ENCODE data around the gene SLX4IP.

The SLX4IP gene

GRCh38 chr20:10665027-10665561, 230.0 kb downstream of the SLX4IP start:
- DNase-seq (ENCODE audit: low spot score), result no peak

GRCh38 chr20:10665791-10666190, 230.7 kb downstream of the SLX4IP start:
- DNase-seq (ENCODE audit: low spot score), result no peak

DNA sequence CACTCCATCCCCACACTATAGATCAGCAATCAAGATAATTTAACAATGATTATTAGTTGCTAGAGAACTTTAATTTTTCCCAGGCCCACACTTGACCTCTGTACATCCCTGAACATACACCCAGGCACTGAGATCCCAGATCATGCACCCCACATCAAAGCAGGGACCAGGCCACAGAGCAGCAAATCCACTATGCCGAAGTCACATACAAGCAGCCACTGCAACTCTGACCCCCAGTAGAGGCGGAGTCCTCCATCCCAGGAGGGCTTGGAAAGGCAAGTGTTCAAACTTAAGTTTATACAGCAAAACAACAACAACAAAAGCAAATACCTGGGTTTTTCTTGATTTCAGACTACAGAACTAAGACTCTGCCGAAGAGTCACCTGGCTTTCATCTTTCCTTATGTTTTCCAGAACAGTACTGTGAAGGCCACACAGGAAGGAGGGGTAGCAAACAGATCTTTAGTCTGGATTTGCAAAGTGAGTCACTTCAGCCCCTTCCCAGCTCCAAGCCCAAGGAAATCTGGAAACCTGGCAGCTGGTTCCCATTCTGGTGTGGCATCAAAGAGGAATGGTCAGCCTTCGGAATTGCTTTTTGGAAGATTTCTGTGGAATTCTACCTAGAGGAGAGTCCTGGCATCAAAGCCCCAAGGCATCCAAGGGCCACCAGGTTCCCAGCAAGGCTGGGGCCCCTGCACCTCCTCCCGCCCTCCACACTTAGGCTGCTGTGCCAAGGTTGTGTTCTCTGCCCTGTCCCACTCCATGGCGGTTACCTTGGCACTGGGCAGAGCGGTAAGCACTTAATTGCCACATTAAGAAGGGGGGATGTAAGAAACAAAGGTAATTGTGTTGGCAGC, 231.3 kb downstream of the SLX4IP start:
- DNase-seq (ENCODE audit: low spot score), result no peak

DNA sequence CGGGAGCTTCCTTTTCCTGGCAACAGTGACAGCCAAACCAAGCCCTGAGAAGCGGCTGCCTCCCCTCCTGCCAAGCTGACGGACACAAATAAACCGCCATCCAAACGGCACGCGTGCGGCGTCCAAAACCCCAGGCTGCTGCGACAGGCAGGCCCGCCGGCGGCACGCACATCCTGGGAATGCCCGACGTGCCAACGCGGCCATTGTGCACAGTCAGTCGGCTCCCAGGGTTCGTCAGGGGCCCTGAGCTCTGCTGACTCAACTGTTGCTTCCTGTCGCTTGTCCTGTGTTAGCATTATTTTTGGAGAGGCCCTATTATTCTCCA, 231.9 kb downstream of the SLX4IP start:
- no peak for DNase-seq (ENCODE audit: low spot score)

DNA sequence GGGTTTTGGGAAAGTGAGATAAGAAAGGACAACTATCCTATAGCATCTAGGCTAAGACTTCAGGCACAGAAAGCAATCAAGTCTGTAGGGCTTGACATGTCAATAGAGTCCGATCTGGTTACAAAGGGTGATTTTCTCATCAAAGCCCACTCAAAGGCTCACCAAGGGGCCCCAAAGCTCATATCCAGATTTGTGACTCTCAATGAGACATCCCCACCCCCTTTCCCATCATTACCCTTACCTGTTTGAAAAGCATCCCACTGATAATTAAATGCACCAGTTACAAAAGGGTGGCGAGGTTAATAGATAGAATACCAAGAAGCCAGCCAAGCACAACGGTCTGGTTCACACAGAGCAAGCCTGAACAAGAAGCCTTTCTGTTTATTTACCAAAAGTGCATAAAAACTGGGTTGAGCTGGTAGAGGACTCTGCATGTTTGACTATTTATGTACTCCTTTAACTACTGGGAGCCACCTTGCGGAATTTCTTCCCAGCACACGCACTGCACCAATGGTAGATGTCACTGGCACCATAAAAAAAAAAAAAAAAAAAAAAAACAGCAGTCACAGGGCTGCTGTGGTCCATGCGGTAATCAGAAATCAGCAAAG, 232.6 kb downstream of the SLX4IP start:
- DNase-seq (ENCODE audit: low spot score), result no peak

GRCh38 chr20:10668677-10669368, 233.7 kb downstream of the SLX4IP start:
- DNase-seq (ENCODE audit: low spot score), result no peak

DNA sequence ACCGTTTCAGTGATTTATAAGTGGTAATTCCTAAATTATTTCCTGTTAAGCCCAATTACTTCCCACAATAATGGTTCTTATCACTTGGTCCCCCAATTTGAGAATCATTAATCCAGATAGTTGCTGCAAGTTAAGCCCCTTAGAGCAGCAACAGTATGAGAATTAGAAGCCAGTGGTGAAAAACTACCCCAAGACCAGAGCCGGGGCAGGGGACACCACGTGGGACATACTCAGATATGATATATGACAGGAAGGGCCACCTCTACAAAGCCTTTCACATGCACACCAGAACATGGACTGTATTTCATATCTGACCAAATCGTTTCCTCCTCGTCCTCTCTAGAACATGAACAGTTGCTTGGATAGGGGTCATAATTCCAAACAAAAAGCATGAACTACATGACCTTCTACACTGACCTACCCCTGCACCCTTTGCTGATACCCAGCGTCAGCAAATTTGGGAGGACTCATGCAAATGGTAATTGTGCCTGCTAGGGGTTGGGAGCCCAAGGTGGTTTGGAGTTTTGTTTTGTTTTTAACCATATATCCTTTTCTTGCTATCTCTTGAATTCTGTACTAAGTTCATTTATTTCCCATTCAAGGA, 234.8 kb downstream of the SLX4IP start:
- DNase-seq (ENCODE audit: low spot score), result no peak

GRCh38 chr20:10670501-10671220, 235.6 kb downstream of the SLX4IP start:
- no peak for DNase-seq (ENCODE audit: low spot score)

DNA sequence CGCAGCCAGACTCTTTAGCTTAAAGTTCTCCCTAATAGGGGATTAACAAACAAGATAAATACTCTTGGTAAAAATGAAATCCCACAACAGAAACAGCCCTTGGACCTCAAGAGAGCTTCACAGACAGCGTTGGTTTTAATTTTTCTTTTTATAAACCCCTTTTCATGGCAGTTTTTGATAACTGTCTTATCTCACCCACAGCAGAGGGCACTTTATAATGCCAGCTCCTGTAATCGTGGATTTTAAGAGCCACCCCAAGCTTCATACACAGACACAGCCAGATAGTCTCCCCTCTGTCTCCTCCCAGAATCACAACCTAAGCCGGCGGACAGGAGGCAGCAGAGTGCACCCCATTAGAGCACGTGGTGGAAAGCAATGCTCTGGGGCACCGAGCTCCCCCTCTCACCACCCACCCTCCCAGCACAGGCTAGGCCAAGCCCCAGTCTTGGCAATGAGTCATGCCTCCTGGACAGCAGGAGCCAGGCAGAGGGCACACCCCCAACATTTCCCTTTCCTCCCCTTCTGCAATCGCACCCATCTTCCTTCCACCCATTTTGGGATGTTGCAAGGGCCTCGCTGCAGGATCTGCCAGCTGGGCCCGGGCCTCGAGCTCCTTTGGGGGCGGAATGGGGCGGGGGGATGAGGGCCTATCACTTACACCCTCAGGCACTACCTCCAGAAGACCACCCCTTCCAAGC, 236.3 kb downstream of the SLX4IP start:
- peak; percentile 86 for DNase-seq (ENCODE audit: low spot score)

DNA sequence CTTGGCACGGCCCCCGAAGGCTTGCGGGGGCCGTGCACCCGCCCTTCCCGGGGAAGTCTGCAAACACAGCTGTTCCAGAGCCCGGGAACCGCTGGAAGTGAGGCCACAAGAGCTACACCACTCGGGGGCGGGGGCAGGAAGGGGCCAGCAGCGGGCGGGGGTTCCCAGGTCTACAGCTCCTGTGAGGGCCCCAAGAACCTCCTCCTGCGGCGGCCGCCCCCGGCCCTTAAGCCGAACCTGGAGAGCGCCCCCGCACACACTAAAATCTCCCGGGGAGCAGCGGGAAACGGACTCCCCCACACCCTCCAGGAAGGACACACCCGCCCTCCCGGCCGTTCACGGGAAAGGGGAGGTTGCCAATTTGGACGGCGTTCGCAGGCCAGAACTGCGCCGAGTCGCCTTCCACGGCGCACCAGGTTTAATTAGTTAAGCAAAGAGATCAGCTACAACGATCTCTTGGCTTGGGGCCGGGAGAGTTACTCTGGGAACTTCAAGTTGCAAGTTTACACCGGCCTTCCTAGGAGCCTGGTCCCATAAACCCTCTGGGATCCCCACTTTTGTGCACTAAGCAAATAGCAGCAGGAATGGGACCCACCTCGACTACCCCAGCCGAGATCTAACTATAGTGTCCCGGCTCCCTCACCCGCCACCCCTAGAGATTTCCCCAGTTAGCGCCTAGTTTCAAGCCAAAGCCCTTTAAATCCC, 237.0 kb downstream of the SLX4IP start:
- peak; percentile 37 for DNase-seq (ENCODE audit: low spot score)

DNA sequence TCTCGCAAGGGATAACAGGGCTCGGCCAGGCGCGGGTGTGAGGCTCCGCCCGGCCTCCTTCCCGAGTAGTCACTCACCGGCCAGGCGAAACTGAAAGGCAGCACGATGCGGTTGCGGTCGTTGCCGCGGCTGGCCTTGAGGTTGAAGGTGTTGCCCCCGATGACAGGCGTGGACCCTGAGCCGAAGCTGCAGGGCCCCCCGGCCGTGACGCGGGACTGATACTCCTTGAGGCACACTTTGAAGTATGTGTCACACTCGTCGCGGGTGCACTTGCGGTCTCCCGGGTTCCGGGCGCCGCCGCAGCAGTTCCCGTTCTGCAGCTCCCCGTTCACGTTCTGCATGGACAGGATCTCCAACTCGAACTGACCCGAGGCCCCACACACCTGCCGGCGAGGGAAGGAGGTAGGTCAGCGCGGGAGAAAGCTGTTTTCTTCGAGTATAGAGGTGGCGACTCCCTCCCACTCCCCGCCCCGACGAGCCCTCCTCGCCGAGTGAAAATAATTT, 237.6 kb downstream of the SLX4IP start:
- DNase-seq (ENCODE audit: low spot score), result peak; percentile 34

- DNase-seq (ENCODE audit: low spot score), result peak; percentile 14
These were observed 238.2 kb downstream of the SLX4IP start for GRCh38 chr20:10673176-10673841.

DNA sequence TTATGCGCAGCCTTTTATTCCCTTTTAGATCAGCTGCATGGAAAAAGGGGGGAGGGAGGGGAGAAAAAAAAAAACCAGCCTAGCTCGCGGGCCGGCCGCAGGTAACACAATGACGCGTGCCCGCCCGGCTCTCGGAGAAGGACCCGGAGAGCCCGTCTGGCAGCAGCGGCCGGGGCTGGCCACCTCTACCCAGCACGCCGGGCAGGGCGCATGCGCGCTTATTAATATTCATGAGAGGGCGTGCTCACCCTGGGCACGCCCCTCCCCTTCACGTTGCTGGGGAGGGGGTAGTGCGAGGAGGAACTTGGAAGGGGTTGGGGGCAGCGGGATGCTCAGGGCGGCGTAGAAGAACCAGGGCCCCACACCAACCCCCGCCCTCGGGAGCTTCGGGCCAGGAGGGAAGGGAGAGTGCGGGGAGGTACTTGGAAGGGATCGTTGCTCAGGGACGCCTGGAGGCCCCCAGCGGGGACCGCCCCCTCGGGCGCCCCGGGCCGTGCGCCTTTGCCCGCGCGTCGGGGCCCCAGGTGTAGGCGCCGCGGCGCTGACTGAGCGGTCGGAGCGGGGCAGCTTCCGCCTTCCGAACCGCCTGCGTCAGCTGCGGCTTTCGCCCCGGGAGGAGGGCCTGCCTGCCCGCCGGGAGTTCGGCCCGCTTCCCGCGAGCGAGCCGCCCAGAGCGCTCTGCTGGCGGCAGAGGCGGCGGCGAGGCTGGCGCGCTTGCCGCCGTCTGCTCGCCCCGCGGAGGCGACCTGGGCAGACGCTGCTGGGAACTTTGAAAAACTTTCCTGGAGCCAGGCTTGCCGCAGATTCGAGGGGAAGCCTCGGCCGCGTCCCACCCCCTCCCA, 239.0 kb downstream of the SLX4IP start, which contains the start of gene JAG1:
JAG1 (minus strand) TSS at position 158 of the 842 bp plus-strand sequence. CDS start 469 bp downstream, outside the sequence.
- peak; percentile 95 for DNase-seq (ENCODE audit: low spot score)

- peak; percentile 73 for DNase-seq (ENCODE audit: low spot score)
These were observed 239.8 kb downstream of the SLX4IP start for GRCh38 chr20:10674684-10675449.

DNA sequence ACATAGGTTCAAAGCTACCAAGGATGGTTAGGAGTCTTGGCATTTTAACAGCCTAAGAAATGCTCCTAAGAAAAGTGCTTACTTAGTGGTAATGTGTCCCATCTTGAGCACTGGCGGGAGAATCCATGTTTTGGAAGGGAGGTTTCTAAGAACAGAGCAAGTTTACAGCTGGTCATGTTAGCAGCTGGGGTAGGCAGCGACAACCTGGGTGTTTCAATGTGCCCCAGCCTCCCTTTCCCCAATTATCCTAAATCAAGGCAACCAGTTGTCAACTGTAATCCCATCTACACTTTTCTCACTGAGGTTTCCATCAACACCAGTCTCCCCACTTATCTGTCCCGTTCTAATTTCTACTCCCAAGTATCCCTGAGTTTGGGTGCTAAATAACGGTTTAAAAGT, 240.3 kb downstream of the SLX4IP start:
- no peak for DNase-seq (ENCODE audit: low spot score)

DNA sequence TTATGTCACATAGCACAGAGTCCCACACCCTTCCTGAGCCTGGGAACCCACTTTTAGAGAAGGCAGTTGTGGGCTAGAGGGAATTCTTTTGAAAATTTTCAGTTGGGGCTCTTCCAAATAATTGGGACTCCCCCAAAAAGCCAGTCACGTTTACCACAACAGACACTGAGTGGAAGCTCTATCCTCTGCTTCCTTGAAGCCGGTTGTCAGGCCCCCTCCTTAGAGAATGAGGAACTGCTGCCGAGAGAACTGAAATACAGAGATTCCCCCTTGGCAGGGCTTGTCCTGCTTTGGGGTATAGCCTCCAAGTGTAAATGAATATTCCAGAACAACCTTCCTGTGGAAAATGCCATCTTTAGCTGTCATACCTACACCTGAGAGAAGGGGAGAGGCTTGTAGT, 241.4 kb downstream of the SLX4IP start:
- no peak for DNase-seq (ENCODE audit: low spot score)
